ENCODE data around the gene GASK1A.

- no peak for TF ChIP-seq NR2C2 (IDR thresholded peaks at IDR 0.05; ENCODE audit: borderline replicate concordance, control insufficient read depth, insufficient read length, low read depth)
- TF ChIP-seq RAD51 (IDR thresholded peaks at IDR 0.05) = no peak
- no peak for TF ChIP-seq SREBF2 (IDR thresholded peaks at IDR 0.05; ENCODE audit: low read length)
- no peak for TF ChIP-seq POLR2AphosphoS5 (IDR thresholded peaks at IDR 0.05; ENCODE audit: low read length)
- no peak for TF ChIP-seq CREM (IDR thresholded peaks at IDR 0.05; ENCODE audit: low read depth)
- no peak for TF ChIP-seq BACH1 (IDR thresholded peaks at IDR 0.05; ENCODE audit: borderline replicate concordance)
- no peak for TF ChIP-seq KDM1A (IDR thresholded peaks at IDR 0.05; ENCODE audit: borderline replicate concordance)
- TF ChIP-seq ZBTB33 (IDR thresholded peaks at IDR 0.05) = no peak
- TF ChIP-seq CTCF (IDR thresholded peaks at IDR 0.05 in 2 of 3, conservative IDR thresholded peaks at IDR 0.05 in 1 of 3; ENCODE audit: control insufficient read depth in 2 of 3, extremely low read depth in 1 of 3, insufficient read depth in 1 of 3, low read depth in 3 of 3, low read length in 3 of 3) = no peak
- no peak for TF ChIP-seq ZNF274 (IDR thresholded peaks at IDR 0.05; ENCODE audit: insufficient read depth, insufficient read length)
Measured at GRCh38 chr3:42970557-42970956, 8.6 kb upstream of the GASK1A start.

Measured in GM12878 (cell line).